ENCODE data around the gene NCDN. TPM values are rescaled to one million over a fixed set of nuclear protein-coding genes. Genes with fewer than 3 reads are reported as not detected.

NCDN gene
- total and polyA plus RNA-seq, 4 donors: 4.3 to 21.7 (median 15.6) TPM

DNA sequence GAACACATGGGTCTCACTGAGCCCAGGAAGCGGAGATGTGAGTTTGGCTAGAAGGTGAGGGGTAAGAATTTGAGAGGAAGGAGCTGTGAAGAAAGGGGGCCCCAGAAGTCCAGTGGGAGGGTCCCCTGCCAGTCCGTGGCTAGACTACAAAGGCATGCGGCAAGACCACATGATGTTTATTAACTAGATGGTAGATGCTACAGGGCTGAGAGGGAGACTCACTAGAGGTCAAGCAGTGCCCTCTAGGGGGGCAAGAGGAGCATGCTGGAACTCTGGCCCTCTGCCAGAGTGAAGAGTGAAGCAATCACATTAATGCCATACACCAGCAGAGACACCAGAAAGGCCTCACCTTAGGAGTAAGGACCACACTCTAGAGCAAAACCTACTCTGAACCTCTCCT lies 12.6 kb upstream of the NCDN start:
- DNase-seq (no peak), ATAC-seq (ENCODE audit: low FRiP score) (no peak)
- Histone ChIP-seq H3K4me3 (ENCODE audit: low read length in 2 of 2) (no peak overlapping the region), H3K9me3 (ENCODE audit: control insufficient read depth, low read length) (no peaks in the 10 kb centered on the region), H3K4me1 (ENCODE audit: control insufficient read depth in 1 of 2, insufficient read depth in 2 of 2, low read length in 2 of 2) (peaks cover 0 to 11% of the 10 kb centered on the region in 2 donors), H3K27me3 (ENCODE audit: control insufficient read depth in 1 of 2, insufficient read depth in 2 of 2, low read length in 1 of 2) (no peaks in the 10 kb centered on the region), H3K36me3 (ENCODE audit: control insufficient read depth in 1 of 2, insufficient read depth in 2 of 2, low read length in 1 of 2) (peaks cover 0 to 2% of the 10 kb centered on the region in 2 donors), H3K27ac (ENCODE audit: low read depth in 1 of 2, low read length in 2 of 2) (no peak overlapping the region)
- 70 to 80% methylated on average over 3 of the region's 3 CpGs for WGBS, 2 donors
- intact Hi-C loops (cut with DNase I): no loop called here

DNA sequence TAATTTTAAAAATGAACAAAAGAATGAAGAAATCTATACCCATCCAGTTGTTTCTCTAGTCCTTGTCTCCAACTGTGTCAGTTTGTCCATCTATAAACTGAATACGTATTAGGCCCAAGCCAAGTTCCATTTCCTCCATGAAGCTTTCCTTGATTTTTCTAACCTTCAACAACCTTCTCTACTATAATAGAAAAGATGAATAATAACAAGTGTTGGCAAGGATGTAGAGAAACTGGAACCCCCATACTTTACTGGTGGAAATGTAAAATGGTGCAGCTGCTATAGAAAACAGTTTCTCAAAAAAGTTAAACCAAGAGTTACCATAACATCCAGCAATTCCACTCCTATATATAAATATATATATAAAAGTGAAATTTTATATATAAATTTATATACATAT lies 11.0 kb upstream of the NCDN start:
- Histone ChIP-seq H3K27ac (ENCODE audit: low read depth in 1 of 2, low read length in 2 of 2) (no peak overlapping the region), H3K4me3 (ENCODE audit: low read length in 2 of 2) (no peak overlapping the region), H3K9me3 (ENCODE audit: control insufficient read depth, low read length) (no peaks in the 10 kb centered on the region), H3K27me3 (ENCODE audit: control insufficient read depth in 1 of 2, insufficient read depth in 2 of 2, low read length in 1 of 2) (no peaks in the 10 kb centered on the region), H3K36me3 (ENCODE audit: control insufficient read depth in 1 of 2, insufficient read depth in 2 of 2, low read length in 1 of 2) (peaks cover 0 to 2% of the 10 kb centered on the region in 2 donors), H3K4me1 (ENCODE audit: control insufficient read depth in 1 of 2, insufficient read depth in 2 of 2, low read length in 2 of 2) (peaks cover 0 to under 1% of the 10 kb centered on the region in 2 donors)
- ATAC-seq (ENCODE audit: low FRiP score): no peak
- 99 to 100% methylated on average over 1 of the region's 1 CpG for WGBS, 2 donors
- DNase-seq: no peak
- intact Hi-C loops (cut with DNase I): no loop called here

DNA sequence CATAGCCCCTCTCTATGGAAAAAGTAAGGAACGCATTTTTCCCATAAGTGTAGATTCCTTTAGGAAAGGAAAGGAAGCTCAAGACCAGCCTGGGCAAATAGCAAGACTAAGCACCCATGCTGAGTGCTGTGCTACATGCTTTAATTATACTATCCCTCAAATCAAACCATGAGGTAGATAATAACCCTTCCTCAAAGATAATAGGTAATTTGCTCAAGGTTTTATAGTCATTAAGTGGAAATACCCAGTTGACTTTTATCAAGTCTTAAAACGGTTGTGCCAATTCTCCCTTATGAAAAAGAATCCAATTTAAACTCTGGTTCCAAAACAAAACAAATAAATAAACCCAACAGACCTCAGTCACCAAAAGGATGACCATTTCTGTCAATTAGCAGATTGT lies 3.7 kb upstream of the NCDN start:
- no peak for ATAC-seq (ENCODE audit: low FRiP score)
- Histone ChIP-seq H3K4me1 (ENCODE audit: control insufficient read depth in 1 of 2, insufficient read depth in 2 of 2, low read length in 2 of 2) (no peaks in the 10 kb centered on the region), H3K36me3 (ENCODE audit: control insufficient read depth in 1 of 2, insufficient read depth in 2 of 2, low read length in 1 of 2) (no peaks in the 10 kb centered on the region), H3K27ac (ENCODE audit: low read depth in 1 of 2, low read length in 2 of 2) (no peak overlapping the region), H3K27me3 (ENCODE audit: control insufficient read depth in 1 of 2, insufficient read depth in 2 of 2, low read length in 1 of 2) (no peaks in the 10 kb centered on the region), H3K9me3 (ENCODE audit: control insufficient read depth, low read length) (no peaks in the 10 kb centered on the region), H3K4me3 (ENCODE audit: low read length in 2 of 2) (no peak overlapping the region)
- intact Hi-C loops (cut with DNase I): loop anchor here in 1 of 2 donors (10.0 kb wide), 1 partner anchor 359 kb away; the partner anchor contains the start of gene SFPQ
- WGBS, 2 donors: 36 to 38% methylated on average over 2 of the region's 2 CpGs
- no peak for DNase-seq

DNA sequence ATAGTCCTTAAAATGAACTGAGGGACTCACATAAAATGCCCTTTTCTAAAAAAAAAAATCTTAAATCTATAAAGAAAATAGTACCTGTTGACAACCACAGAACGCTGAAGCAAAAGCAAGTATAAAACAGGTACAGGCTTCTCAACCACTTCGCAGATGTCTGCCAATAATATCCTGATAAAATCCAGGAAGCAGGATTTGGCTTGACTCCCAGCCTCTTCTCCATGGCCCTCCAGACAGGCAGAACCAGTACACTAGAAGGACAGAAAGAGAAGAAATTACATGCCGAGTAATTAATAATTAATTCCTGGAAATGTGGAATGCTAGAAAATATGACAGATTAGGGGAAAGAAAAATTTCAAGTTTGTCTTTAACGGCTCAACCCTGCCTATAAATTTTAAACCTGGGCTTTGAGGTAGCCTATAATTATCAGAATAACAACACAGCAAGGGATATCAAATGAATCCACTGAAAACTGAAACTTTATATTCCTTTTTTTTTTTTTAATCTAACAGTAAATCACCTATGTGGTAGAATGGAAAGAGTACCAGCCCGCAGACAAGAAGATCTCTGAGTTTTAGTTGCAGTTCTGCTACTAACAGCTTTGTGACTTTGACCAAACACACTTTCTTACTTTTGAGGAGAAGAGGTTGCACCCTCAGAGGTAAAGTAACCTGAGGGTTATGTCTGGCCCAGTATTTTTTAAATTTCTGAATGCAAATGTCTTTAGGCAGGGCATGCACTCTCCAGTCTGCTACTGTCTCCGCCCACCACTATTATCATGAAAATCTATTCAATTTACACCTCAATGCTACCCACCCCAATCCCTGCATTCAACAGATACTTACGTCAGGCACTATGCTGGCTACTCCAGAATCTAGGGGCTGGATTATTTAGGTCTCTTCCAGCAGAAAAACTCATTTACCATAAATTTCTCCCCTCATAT lies 3.1 kb upstream of the NCDN start:
- ATAC-seq (ENCODE audit: low FRiP score) (no peak), DNase-seq (no peak)
- Histone ChIP-seq H3K27ac (ENCODE audit: low read depth in 1 of 2, low read length in 2 of 2) (no peak overlapping the region), H3K4me3 (ENCODE audit: low read length in 2 of 2) (no peak overlapping the region), H3K27me3 (ENCODE audit: control insufficient read depth in 1 of 2, insufficient read depth in 2 of 2, low read length in 1 of 2) (no peaks in the 10 kb centered on the region), H3K9me3 (ENCODE audit: control insufficient read depth, low read length) (no peaks in the 10 kb centered on the region), H3K4me1 (ENCODE audit: control insufficient read depth in 1 of 2, insufficient read depth in 2 of 2, low read length in 2 of 2) (no peaks in the 10 kb centered on the region), H3K36me3 (ENCODE audit: control insufficient read depth in 1 of 2, insufficient read depth in 2 of 2, low read length in 1 of 2) (no peaks in the 10 kb centered on the region)
- intact Hi-C loops (cut with DNase I): loop anchor here in 1 of 2 donors (10.0 kb wide), 1 partner anchor 360 kb away; the partner anchor contains the start of gene SFPQ
- WGBS, 2 donors: 46 to 50% methylated on average over 7 of the region's 7 CpGs

DNA sequence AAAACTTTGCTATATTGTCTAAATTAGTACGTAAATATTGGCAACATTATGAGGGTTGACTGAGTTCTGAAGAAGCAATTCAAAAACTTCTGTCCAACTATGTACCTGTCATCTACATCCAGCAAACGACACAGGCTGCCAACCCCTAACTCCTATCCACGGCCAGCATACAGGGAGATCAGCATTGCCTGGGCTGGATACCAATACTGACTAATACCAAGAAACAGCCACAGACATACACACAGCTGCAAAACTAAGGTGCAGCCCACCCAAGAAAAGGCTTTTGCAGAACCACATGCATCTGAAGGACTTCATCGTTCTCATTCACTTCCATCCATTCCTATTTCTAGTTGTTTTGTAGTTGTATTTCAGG lies 2.4 kb upstream of the NCDN start:
- Histone ChIP-seq H3K27ac (ENCODE audit: low read depth in 1 of 2, low read length in 2 of 2) (no peak overlapping the region), H3K4me3 (ENCODE audit: low read length in 2 of 2) (no peak overlapping the region), H3K9me3 (ENCODE audit: control insufficient read depth, low read length) (no peaks in the 10 kb centered on the region), H3K36me3 (ENCODE audit: control insufficient read depth in 1 of 2, insufficient read depth in 2 of 2, low read length in 1 of 2) (no peaks in the 10 kb centered on the region), H3K4me1 (ENCODE audit: control insufficient read depth in 1 of 2, insufficient read depth in 2 of 2, low read length in 2 of 2) (no peaks in the 10 kb centered on the region), H3K27me3 (ENCODE audit: control insufficient read depth in 1 of 2, insufficient read depth in 2 of 2, low read length in 1 of 2) (no peaks in the 10 kb centered on the region)
- intact Hi-C loops (cut with DNase I): loop anchor here in 1 of 2 donors (10.0 kb wide), 1 partner anchor 360 kb away; the partner anchor contains the start of gene SFPQ
- WGBS, 2 donors: 55% methylated on average over 4 of the region's 4 CpGs
- no peak for ATAC-seq (ENCODE audit: low FRiP score)
- no peak for DNase-seq

DNA sequence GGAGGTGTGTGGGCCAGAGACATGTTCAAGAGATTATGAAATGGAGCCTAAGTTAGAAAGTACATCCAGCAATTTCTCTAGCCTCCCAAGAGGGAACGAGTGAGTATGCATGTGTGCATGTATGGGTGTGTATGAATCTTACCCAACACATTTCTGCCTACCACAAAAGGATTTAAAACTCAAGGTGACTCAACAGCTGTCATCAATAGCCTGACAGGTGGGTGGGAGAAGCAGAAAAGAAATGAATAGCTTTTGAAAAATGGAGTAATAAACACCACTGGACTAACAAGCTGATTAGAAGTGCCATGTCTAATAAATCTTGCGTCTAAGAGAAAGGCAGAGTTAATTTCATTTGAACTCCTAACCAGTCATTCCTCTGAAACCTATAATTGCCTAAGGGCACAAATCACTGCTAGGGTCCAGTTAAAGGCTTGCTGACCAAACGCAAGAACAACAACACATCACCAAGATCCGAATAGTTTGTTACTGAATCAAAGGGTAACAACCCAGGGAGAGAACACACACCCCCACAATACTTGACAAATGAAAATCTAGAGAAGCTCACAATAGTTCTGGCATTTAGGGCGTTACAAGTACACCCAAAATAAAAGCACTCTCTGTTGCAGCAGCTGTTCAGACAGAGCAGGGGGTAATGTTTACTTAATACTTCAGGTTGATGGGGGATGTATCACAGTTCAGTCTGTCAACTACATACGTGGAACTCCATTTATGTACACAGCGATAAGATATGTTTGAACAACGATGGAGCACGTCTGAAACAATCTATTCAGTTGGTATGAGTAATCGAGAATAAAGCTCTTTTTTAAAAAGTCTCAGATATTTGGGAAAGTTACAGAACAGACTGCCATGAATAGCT lies 1.8 kb upstream of the NCDN start:
- Histone ChIP-seq H3K9me3 (ENCODE audit: control insufficient read depth, low read length) (no peaks in the 10 kb centered on the region), H3K27me3 (ENCODE audit: control insufficient read depth in 1 of 2, insufficient read depth in 2 of 2, low read length in 1 of 2) (no peaks in the 10 kb centered on the region), H3K4me1 (ENCODE audit: control insufficient read depth in 1 of 2, insufficient read depth in 2 of 2, low read length in 2 of 2) (no peaks in the 10 kb centered on the region), H3K36me3 (ENCODE audit: control insufficient read depth in 1 of 2, insufficient read depth in 2 of 2, low read length in 1 of 2) (no peaks in the 10 kb centered on the region), H3K4me3 (ENCODE audit: low read length in 2 of 2) (no peak overlapping the region), H3K27ac (ENCODE audit: low read depth in 1 of 2, low read length in 2 of 2) (no peak overlapping the region)
- no peak for DNase-seq
- intact Hi-C loops (cut with DNase I): loop anchor here in 1 of 2 donors (2.0 to 10.0 kb wide), 2 partner anchors 105 to 361 kb away; partner anchors contain the start of gene SFPQ
- WGBS, 2 donors: 32 to 33% methylated on average over 10 of the region's 10 CpGs
- ATAC-seq (ENCODE audit: low FRiP score): no peak

DNA sequence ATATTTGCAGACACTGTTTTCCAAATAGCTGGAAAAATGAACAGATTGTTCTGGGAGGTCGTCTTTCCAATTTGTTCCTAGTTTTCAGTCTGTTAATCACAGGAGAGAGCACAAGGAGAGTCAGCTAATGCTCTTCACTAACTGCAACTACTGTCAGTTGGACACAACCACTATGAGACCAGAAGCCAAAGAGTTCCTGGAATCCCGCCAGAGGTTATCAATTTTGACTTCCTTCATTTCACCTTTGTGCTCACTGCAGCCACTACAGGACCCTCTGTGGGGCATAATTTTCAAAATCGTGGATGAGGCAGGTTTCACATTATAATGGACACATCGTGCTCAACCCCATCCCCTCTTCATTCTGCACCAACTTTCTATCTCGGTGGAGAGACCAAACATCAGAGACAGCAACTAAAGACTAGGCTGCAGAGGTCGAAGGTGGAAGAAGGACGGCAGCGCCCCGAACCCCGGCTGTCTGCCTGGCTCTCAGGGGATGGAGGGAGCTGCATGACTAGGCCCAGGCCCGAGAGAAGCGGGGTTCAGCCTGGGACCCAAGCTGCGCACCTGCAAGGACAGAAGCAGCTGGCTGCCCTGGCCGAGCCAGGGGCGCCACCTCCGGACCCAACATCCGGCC lies 998 bp upstream of the NCDN start:
- intact Hi-C loops (cut with DNase I): loop anchor here in 1 of 2 donors (2.0 to 10.0 kb wide), 2 partner anchors 106 to 362 kb away; partner anchors contain the start of gene SFPQ
- no peaks in the 10 kb centered on the region for H3K36me3 ChIP-seq (ENCODE audit: control insufficient read depth in 1 of 2, insufficient read depth in 2 of 2, low read length in 1 of 2)
- no peak for DNase-seq
- ATAC-seq (ENCODE audit: low FRiP score): no peak
- H3K27me3 ChIP-seq (ENCODE audit: control insufficient read depth in 1 of 2, insufficient read depth in 2 of 2, low read length in 1 of 2): no peaks in the 10 kb centered on the region
- peak overlapping the region; percentile 75 to 85 for H3K4me3 ChIP-seq (ENCODE audit: low read length in 2 of 2)
- peak overlapping the region in 1 of 2 donors; percentile 72 for H3K27ac ChIP-seq (ENCODE audit: low read depth in 1 of 2, low read length in 2 of 2)
- H3K4me1 ChIP-seq (ENCODE audit: control insufficient read depth in 1 of 2, insufficient read depth in 2 of 2, low read length in 2 of 2): no peaks in the 10 kb centered on the region
- 1% methylated on average over 17 of the region's 17 CpGs for WGBS, 2 donors
- H3K9me3 ChIP-seq (ENCODE audit: control insufficient read depth, low read length): no peaks in the 10 kb centered on the region

DNA sequence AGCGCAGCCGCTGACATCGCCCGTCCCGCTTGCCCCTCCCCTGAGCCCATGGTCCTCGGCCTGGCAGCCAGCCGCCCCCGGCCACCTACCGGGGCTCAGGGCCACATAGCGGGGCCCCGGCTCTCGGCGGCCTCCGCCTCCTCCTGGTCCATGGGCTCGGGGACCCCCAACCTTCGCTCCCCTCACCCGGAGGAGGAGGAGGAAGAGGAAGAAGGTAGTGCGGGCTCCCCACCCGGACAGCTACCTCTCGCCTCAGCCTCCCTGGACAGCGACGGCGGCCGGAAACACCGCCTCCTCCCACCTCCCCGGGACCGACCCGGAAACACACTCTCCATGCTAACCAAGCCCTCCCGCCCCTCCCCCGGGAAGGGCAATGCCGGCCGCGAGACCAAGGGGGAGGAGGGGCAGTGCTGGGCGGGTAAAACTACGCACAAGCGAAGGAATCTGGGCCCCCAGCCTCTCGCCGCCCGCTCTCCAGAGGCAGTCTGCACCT lies 435 bp upstream of the NCDN start, which contains the start of gene KIAA0319L:
TSS of gene KIAA0319L (minus strand) at position 286 of the 493 bp plus-strand sequence. CDS start 2,912 bp downstream, outside the sequence.
- Histone ChIP-seq H3K27me3 (ENCODE audit: control insufficient read depth in 1 of 2, insufficient read depth in 2 of 2, low read length in 1 of 2) (no peaks in the 10 kb centered on the region), H3K4me3 (ENCODE audit: low read length in 2 of 2) (peak within 1 kb of the TSS; percentile 75 to 85), H3K9me3 (ENCODE audit: control insufficient read depth, low read length) (no peaks in the 10 kb centered on the region), H3K36me3 (ENCODE audit: control insufficient read depth in 1 of 2, insufficient read depth in 2 of 2, low read length in 1 of 2) (no peaks in the 10 kb centered on the region), H3K27ac (ENCODE audit: low read depth in 1 of 2, low read length in 2 of 2) (peak within 1 kb of the TSS; percentile 32 to 72), H3K4me1 (ENCODE audit: control insufficient read depth in 1 of 2, insufficient read depth in 2 of 2, low read length in 2 of 2) (no peaks in the 10 kb centered on the region)
- 1% methylated on average over 25 to 39 of the region's 39 CpGs for WGBS, 2 donors
- ATAC-seq (ENCODE audit: low FRiP score) (peak; percentile 93), DNase-seq (peak; percentile 93 to 96)
- intact Hi-C loops (cut with DNase I): loop anchor here in 1 of 2 donors (2.0 to 10.0 kb wide), 2 partner anchors 106 to 362 kb away; partner anchors contain the start of gene SFPQ
